A673 (cell line): ENCODE measurements around the gene NRXN3.

ENCODE experiments used
- EZH2 ChIP-seq: fragments of 200-600 bp; sonication (generic); IDR thresholded peaks from 2 replicates; pipeline ENCODE4 v1.6.1; 2017; ENCODE audit warnings: borderline replicate concordance, low read depth, mild to moderate bottlenecking, mixed read lengths, antibody characterized with exemption, low read length; ENCODE audit not compliant: poor library complexity, severe bottlenecking
- TF ChIP-seq, protein P1 (sequence below): fragments of 300-800, 200-600 bp; sonication (generic); conservative IDR thresholded peaks from 2 replicates; pipeline ENCODE4 v1.5.1; 2017; ENCODE audit warnings: low read depth, mild to moderate bottlenecking, antibody characterized with exemption, low read length, moderate library complexity, mixed read lengths

DNA sequence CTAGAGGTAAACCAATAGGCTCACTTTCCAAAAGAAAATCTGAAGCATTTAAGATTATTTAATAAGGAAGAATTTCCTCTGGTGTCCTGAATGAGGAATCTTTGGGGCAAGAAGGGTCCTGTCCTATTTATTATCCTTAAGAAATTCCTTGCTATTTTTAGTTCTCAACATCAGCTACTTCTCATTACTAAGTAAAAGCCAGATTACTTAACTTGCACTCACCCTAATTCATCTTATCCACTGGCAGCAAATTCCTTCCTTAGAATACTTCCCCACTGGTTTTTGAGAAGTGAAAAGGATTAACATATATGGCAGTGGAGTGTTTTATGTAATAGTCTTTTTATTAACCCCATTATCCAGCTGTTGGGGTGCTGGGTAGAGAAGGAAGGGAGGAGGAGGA lies 1273.4 kb downstream of the NRXN3 start:
- TF ChIP-seq, protein P1, sequence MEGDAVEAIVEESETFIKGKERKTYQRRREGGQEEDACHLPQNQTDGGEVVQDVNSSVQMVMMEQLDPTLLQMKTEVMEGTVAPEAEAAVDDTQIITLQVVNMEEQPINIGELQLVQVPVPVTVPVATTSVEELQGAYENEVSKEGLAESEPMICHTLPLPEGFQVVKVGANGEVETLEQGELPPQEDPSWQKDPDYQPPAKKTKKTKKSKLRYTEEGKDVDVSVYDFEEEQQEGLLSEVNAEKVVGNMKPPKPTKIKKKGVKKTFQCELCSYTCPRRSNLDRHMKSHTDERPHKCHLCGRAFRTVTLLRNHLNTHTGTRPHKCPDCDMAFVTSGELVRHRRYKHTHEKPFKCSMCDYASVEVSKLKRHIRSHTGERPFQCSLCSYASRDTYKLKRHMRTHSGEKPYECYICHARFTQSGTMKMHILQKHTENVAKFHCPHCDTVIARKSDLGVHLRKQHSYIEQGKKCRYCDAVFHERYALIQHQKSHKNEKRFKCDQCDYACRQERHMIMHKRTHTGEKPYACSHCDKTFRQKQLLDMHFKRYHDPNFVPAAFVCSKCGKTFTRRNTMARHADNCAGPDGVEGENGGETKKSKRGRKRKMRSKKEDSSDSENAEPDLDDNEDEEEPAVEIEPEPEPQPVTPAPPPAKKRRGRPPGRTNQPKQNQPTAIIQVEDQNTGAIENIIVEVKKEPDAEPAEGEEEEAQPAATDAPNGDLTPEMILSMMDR: no peak
- no peak for TF ChIP-seq EZH2
